ENCODE measurements around the gene ATP4B.

ATP4B gene

GRCh38 chr13:113599391-113599790 lies 58.6 kb downstream of the ATP4B start:
- peaks cover 53% of the 10 kb centered on the region for H3K36me3 ChIP-seq (ENCODE audit: control insufficient read depth, insufficient read depth, low read length)
- no peak overlapping the region for H3K4me3 ChIP-seq (ENCODE audit: low read depth, low read length)
- no peaks in the 10 kb centered on the region; the same call in 1 of the 2 replicates for H3K4me1 ChIP-seq (ENCODE audit: control insufficient read depth, insufficient read depth, low read length)
- no peak overlapping the region for H3K9ac ChIP-seq (ENCODE audit: low read length)
- H3K27me3 ChIP-seq (ENCODE audit: control insufficient read depth, insufficient read depth, low read length), result no peaks in the 10 kb centered on the region
- H3K27ac ChIP-seq (ENCODE audit: low read depth, low read length), result no peak overlapping the region
- no peaks in the 10 kb centered on the region for H3K9me3 ChIP-seq (ENCODE audit: control insufficient read depth, insufficient read depth, low read depth, low read length)
